Regular cardiac myocyte (primary cell): ENCODE data around the gene MGAT2. TPM values are rescaled to one million over a fixed set of nuclear protein-coding genes. Genes with fewer than 3 reads are reported as not detected.

Source experiments
- total RNA-seq: library from RNA; depleted of rRNA; stranded (reverse); fragments of >200 nt; gene quantifications from 2 replicates; pipeline ENCODE4 v1.2.3, GENCODE V29; 2014

MGAT2 gene
- 90.8 and 122 TPM in 2 replicates for total RNA-seq

GRCh38 chr14:49620182-49621113 is at the start of gene MGAT2, which contains the start of gene RPL36AL:
MGAT2 (plus strand) TSS chr14:49620799; CDS start chr14:49621269, 470 bp downstream.
RPL36AL (minus strand) TSS chr14:49620626; CDS start chr14:49619104, 1,522 bp downstream.

DNA sequence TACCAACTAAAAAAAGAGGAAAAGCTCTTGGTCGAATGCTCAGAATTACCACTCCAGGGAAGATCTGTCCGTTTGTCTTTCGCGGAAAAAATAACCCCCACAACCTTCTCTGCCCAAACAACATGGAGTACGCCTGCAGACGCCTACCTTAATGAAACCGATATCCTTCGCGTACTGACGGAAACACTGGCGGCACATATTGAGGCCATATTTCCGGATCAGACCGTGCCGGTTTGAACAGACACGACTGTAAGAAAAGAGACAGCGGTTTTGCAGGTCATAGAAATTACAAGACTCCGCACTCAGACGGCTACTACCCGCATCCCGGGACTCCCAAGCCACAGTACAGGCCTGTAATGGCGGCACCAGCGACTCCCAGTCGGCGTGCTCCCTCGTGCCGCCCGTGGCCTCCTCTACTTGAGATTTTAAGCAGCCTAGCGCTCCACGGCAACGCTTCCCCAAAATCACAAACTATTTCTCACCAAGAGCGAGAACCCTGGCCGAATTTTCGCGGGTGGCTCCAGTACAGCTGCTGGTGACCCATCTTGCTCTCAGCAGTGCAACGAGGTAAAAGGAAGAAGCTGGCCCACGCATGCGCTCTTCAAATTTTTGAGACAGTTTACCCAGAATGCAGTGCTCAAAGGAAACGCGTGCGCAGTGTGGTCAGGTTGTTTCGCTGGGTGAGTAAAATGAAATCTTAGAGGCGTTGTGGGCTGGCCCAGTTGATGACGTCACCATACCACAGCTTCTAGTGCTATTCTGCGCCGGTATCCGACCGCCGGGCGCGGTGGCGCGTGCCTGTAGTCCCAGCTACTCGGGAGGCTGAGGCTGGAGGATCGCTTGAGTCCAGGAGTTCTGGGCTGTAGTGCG is 34.6 kb upstream of the MGAT2 start, which contains the start of gene RPS29:
TSS of gene RPS29 (minus strand) at position 578 of the 870 bp plus-strand sequence. CDS start at position 544, 34 bp downstream.

GRCh38 chr14:49598485-49599300 is 21.9 kb upstream of the MGAT2 start, which contains the start of gene LRR1:
LRR1 (plus strand) TSS chr14:49598940; CDS start chr14:49599021, 81 bp downstream.

DNA sequence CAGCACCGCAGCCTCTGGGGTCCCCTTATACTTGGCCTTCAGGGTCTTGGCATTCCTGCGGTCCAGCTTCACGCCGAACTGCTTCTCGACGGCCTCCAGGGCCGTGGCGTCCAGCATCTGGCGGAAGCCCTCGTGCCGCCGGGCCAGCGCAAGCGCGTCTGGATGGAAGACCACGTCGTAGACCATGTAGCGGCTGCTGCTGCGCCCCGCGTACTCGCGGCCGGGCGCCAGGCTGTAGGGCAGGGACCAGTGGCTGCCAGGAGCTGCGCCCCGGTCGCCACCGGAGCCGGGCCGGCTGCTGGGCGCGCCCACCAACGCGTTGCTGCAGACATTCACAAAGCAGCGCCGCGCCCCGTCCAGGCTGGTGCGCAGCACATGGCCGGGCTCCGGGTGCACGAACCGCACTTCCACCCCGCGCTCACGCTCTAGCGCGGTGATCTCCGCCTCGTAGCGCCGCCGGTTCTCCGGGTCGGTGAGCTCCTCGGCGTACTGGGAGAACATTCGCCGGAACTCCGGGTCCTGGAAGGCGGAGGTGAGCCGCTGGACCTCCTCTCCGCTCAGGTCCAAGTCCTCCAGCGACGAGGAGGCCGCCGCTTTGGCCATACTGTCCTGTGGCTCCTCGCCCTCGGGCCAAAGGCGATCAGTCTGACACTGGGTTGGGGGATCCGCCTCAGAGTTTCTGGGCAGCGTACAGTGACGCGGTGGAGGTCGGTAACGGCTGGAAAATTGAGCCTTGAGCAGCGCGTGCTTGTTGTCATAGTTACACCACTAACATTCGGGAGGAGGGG is 14.1 kb downstream of the MGAT2 start, which contains the start of gene DNAAF2:
TSS of gene DNAAF2 (minus strand) at position 698 of the 788 bp plus-strand sequence. CDS start at position 603, 95 bp downstream.

Other genes with a start within 250 kb of the MGAT2 start
- 2,207 and 3,333 TPM in 2 replicates for gene RPS29, start 34.4 kb upstream of the MGAT2 start, total RNA-seq
- gene LRR1, start 21.9 kb upstream of the MGAT2 start, total RNA-seq = 11.0 and 33.4 TPM in 2 replicates
- gene RPL36AL, start 173 bp upstream of the MGAT2 start, total RNA-seq = 257 and 303 TPM in 2 replicates
- 8.7 and 11.7 TPM in 2 replicates for gene DNAAF2, start 14.4 kb downstream of the MGAT2 start, total RNA-seq
- gene POLE2, start 67.4 kb downstream of the MGAT2 start, total RNA-seq = 3.4 and 18.8 TPM in 2 replicates
- gene KLHDC1, start 72.3 kb downstream of the MGAT2 start, total RNA-seq = 1.9 and 5.6 TPM in 2 replicates
- gene KLHDC2, start 147.4 kb downstream of the MGAT2 start, total RNA-seq = 46.6 and 74.1 TPM in 2 replicates
- gene NEMF, start 232.0 kb downstream of the MGAT2 start, total RNA-seq = 53.7 and 79.8 TPM in 2 replicates